ENCODE measurements around the gene PSG7.
"Not testable (repeated sequence)": the region's sequence is repeated elsewhere in the genome, so short reads cannot be mapped to it uniquely, and the experiment has no call there.

PSG7 gene

DNA sequence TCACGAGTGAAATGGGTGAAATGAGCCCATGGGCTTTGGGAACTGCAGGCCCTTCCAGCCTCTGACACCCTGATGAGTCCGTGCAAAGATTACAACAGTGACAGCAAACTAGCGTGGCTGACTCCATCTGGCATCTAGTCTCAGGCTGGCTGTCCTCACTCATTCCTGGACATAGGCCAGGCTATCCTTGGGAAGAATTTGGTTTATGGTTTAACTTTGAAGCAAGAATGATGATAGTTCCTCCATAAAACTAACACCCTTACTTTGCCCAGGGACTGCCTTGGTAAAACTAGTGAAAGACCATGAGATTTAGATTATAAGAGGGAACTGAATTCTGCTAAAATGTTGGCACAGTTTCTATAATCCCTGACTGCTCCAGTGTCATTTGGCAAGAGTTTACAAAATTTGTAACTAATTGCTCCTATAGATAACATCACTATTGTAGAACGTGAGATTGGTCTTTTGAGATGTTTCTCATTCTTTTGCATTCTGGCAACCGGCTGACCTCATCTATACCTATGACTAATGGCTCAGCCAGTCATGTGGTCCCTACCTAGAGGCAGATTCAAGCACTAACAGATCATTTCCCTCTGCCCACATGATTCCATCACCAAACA, 4.4 kb downstream of the PSG7 start:
- not testable (repeated sequence) for H3K9me3 ChIP-seq (ENCODE audit: control insufficient read depth, low read depth, low read length); H3K27ac ChIP-seq (ENCODE audit: low read length); H3K9ac ChIP-seq (ENCODE audit: low read length); H3K27me3 ChIP-seq (ENCODE audit: control insufficient read depth, insufficient read depth, low read length); H3K4me1 ChIP-seq (ENCODE audit: control insufficient read depth, low read depth, low read length); H3K36me3 ChIP-seq (ENCODE audit: control insufficient read depth, low read depth, low read length); H3K4me3 ChIP-seq (ENCODE audit: low read length)

DNA sequence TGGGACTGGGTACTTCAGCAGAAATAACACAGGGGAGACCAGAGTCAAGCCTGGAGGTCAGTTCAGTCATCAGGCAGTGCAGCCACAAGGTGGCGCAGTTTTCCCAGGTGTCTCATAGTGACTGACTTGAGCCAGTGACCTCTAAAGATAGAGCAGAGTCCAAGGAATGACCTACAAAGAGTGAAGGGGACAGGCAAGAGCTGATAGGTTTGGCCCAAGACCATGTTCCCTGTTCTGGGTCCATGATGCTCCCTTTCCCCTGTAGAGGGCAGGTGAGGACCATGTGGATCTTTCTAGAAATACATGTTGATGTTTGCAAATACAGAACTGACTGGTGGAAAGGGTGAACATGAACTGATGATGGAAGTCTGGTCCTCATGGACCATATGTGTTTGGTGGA, 6.8 kb downstream of the PSG7 start:
- H3K27me3 ChIP-seq (ENCODE audit: control insufficient read depth, insufficient read depth, low read length); H3K4me3 ChIP-seq (ENCODE audit: low read length); H3K9ac ChIP-seq (ENCODE audit: low read length); H3K36me3 ChIP-seq (ENCODE audit: control insufficient read depth, low read depth, low read length); H3K4me1 ChIP-seq (ENCODE audit: control insufficient read depth, low read depth, low read length); H3K9me3 ChIP-seq (ENCODE audit: control insufficient read depth, low read depth, low read length); H3K27ac ChIP-seq (ENCODE audit: low read length): not testable (repeated sequence)

DNA sequence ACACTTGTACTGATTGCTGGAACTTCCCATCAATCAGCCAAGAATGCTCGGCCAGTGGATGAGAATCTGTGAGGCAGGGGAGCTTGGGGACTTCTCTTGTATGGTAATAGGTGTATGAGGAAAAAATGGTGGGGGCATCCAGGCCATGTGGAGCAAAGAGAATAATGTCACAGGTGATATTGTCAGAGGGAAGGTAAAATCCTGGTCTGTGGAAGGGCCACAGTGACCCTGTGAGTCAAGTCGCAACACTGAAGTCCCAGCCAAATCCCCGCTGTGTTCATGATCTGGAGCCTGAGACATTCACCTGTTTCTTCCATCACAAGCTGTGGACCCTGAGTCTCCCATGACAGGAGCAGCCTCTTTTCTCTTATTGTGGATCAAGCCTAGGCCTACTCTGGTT, 8.1 kb downstream of the PSG7 start:
- H3K36me3 ChIP-seq (ENCODE audit: control insufficient read depth, low read depth, low read length), result no peaks in the 10 kb centered on the region
- no peak overlapping the region for H3K4me3 ChIP-seq (ENCODE audit: low read length)
- no peak overlapping the region for H3K27ac ChIP-seq (ENCODE audit: low read length)
- H3K9me3 ChIP-seq (ENCODE audit: control insufficient read depth, low read depth, low read length), result no peaks in the 10 kb centered on the region
- no peaks in the 10 kb centered on the region for H3K27me3 ChIP-seq (ENCODE audit: control insufficient read depth, insufficient read depth, low read length)
- no peaks in the 10 kb centered on the region for H3K4me1 ChIP-seq (ENCODE audit: control insufficient read depth, low read depth, low read length)
- H3K9ac ChIP-seq (ENCODE audit: low read length), result no peak overlapping the region

DNA sequence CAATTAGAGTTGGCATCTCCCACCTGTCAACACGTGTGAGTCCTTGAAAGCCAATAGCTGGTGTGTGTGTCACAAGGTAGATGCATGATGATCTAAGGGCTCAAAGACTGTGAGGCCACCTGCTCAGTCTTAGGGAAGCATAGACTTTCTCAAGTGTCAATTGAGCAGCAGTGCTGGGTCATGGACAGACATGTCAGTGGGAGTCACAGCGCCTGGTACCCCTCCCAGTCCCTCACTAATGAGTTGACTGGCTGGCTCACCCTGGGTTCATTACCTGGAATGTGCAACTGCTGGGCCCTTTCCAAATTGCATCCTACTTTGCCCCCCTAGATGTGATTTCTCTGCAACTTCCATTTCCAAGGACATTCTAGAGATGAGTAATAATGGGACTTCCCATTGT, 10.2 kb downstream of the PSG7 start:
- H3K27ac ChIP-seq (ENCODE audit: low read length), result no peak overlapping the region
- no peaks in the 10 kb centered on the region for H3K4me1 ChIP-seq (ENCODE audit: control insufficient read depth, low read depth, low read length)
- H3K27me3 ChIP-seq (ENCODE audit: control insufficient read depth, insufficient read depth, low read length), result no peaks in the 10 kb centered on the region
- H3K4me3 ChIP-seq (ENCODE audit: low read length), result no peak overlapping the region
- H3K9me3 ChIP-seq (ENCODE audit: control insufficient read depth, low read depth, low read length), result no peaks in the 10 kb centered on the region
- H3K36me3 ChIP-seq (ENCODE audit: control insufficient read depth, low read depth, low read length), result no peaks in the 10 kb centered on the region
- H3K9ac ChIP-seq (ENCODE audit: low read length), result no peak overlapping the region

DNA sequence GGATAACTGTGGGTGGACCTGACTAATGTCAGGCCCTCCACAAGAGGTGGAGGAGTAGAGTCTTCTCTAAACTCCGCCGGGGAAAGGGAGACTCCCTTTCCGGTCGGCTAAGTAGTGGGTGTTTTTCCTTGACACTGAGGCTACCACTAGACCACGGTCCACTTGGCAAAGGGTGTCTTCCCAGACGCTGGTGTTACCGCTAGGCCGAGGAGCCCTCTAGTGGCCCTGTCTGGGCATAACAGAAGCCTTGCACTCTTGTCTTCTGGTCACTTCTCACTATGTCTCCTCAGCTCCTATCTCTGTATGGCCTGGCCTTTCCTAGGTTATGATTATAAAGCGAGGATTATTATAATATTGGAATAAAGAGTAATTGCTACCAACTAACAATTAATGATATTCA, 13.9 kb downstream of the PSG7 start:
- H3K4me3 ChIP-seq (ENCODE audit: low read length); H3K27me3 ChIP-seq (ENCODE audit: control insufficient read depth, insufficient read depth, low read length); H3K9me3 ChIP-seq (ENCODE audit: control insufficient read depth, low read depth, low read length); H3K4me1 ChIP-seq (ENCODE audit: control insufficient read depth, low read depth, low read length); H3K27ac ChIP-seq (ENCODE audit: low read length); H3K36me3 ChIP-seq (ENCODE audit: control insufficient read depth, low read depth, low read length); H3K9ac ChIP-seq (ENCODE audit: low read length): not testable (repeated sequence)

DNA sequence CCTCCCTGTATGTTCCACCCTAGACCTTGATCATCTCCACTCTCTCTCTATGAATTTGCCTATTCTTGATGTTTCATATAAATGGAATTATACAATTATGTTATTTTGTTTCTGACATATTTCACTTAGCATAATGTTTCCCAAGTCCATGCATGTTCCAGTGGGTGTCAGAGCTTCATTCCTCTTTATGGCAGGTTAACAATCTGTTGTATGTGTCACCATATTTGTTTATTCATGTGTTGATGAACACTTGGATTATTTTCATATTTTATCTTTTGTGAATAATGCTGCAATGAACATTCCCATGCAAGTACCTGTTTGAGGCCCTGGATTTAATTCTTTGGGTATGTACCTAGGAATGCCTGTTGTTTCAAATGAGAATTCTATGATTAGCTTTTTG, 16.0 kb downstream of the PSG7 start:
- not testable (repeated sequence) for H3K9ac ChIP-seq (ENCODE audit: low read length); H3K27me3 ChIP-seq (ENCODE audit: control insufficient read depth, insufficient read depth, low read length); H3K36me3 ChIP-seq (ENCODE audit: control insufficient read depth, low read depth, low read length); H3K9me3 ChIP-seq (ENCODE audit: control insufficient read depth, low read depth, low read length); H3K27ac ChIP-seq (ENCODE audit: low read length); H3K4me1 ChIP-seq (ENCODE audit: control insufficient read depth, low read depth, low read length); H3K4me3 ChIP-seq (ENCODE audit: low read length)

DNA sequence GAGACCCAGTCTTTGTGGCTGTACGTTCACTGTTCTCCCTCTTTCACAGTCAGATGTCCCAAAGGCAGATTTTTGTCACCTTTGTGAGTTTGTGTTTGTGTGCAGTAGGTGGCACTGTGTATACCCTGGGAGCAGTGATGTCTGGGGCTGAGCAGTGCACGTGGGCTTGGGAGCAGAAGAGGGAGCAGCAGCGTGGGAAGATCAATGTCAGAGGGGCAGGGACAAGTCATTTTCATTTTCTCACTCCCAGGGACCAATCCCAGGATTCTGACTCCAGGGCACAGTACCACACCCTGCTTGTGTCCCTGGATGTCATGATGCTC, 17.3 kb downstream of the PSG7 start:
- Histone ChIP-seq H3K4me1 (ENCODE audit: control insufficient read depth, low read depth, low read length) (no peaks in the 10 kb centered on the region), H3K36me3 (ENCODE audit: control insufficient read depth, low read depth, low read length) (no peaks in the 10 kb centered on the region), H3K9ac (ENCODE audit: low read length) (no peak overlapping the region), H3K27ac (ENCODE audit: low read length) (no peak overlapping the region), H3K9me3 (ENCODE audit: control insufficient read depth, low read depth, low read length) (no peaks in the 10 kb centered on the region), H3K27me3 (ENCODE audit: control insufficient read depth, insufficient read depth, low read length) (no peaks in the 10 kb centered on the region), H3K4me3 (ENCODE audit: low read length) (no peak overlapping the region)

DNA sequence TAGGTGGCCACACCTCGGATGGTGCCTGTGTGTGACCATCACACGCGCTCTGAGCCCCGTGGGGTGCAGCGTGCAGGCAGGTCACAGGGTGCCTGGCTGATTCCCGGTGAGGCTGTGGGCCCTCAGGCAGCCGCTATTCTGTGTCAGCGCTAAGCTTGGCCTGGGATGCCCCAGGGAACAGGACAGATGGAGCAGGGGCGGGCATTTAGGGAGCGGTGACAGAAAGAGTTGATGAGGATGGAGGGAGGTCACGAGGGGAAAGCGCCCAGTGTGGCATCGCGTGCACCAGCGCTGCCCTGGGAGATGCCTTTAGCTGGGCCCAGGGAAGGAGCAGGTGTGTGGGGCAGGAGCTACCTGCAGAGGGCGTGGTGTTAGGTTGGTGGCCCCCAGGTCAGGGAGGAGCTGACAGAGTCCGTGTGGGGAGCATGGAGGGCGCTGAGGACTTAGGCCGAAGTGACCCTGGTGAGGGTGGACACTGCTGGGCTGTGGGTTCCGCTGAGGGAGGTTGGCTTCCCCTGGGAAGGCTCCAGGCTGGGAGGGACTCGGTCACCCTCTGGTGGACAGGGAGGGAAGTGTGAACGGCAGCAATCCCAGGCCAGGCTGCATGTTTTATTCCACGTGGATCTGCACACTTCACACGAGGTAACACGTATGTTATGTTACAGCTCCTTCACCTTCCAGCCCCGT, 17.8 kb downstream of the PSG7 start:
- H3K27ac ChIP-seq (ENCODE audit: low read length); H3K27me3 ChIP-seq (ENCODE audit: control insufficient read depth, insufficient read depth, low read length); H3K9ac ChIP-seq (ENCODE audit: low read length); H3K36me3 ChIP-seq (ENCODE audit: control insufficient read depth, low read depth, low read length); H3K4me3 ChIP-seq (ENCODE audit: low read length); H3K9me3 ChIP-seq (ENCODE audit: control insufficient read depth, low read depth, low read length); H3K4me1 ChIP-seq (ENCODE audit: control insufficient read depth, low read depth, low read length): not testable (repeated sequence)

DNA sequence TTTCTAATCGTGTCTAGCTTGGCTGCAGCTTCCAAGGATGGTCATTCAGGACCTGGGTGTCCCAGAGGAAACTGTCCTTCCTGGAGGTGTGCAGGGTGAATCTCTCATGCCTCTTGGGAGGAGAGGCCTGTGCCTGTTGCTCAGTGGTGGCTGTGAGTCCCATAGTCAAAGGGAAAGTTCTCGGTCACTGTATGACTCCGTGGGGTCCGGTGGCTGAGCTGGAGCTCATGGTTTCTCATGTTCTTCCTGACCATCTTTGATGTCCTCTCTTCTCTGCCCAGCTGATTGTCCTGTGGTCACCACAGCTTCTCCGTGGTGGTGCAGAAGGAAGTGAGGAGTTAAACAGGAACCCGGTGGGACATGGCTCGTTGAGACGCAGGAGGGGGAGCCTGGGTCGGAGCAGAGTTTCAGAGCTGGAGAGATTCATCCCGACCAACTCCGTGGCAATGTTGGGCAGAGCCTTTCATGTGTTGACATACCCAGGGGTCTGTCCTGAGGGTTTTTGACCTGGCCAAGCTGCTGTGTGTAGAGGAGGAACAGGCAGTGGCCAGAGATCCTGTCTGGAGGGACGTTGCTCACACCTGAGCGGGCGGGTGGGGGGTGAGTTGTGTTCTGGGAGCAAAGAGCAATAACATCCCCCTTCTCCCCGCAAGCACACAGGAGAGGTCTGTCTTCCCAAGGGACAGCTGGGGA, 18.5 kb downstream of the PSG7 start:
- H3K9me3 ChIP-seq (ENCODE audit: control insufficient read depth, low read depth, low read length); H3K4me1 ChIP-seq (ENCODE audit: control insufficient read depth, low read depth, low read length); H3K27me3 ChIP-seq (ENCODE audit: control insufficient read depth, insufficient read depth, low read length); H3K36me3 ChIP-seq (ENCODE audit: control insufficient read depth, low read depth, low read length); H3K27ac ChIP-seq (ENCODE audit: low read length); H3K9ac ChIP-seq (ENCODE audit: low read length); H3K4me3 ChIP-seq (ENCODE audit: low read length): not testable (repeated sequence)

DNA sequence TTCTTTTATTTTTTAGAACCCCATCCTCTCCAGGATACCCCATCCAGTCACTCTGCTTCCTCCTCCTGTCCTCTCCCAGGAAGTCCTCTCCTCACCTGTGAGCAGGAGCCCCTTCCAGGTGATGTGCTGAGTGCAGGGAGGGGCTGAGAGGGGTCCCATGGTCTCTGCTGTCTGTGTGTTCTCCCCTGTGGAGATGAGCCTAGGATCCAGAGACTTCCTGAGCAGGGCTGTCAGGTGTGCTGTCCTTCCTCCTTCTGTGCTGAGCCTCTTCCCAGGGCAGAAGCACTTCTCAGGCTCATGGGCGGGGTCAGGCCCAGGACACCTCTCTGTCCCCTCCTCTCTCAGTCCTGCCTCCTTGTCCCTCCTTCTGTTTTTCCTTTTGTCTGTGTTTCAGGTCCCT, 19.4 kb downstream of the PSG7 start, which contains the start of gene PSG6:
Gene PSG6, minus strand, starts transcription at position 261 of the 400 bp plus-strand sequence. Its CDS starts 102 bp downstream, at position 159.
- not testable (repeated sequence) for H3K4me3 ChIP-seq (ENCODE audit: low read length); H3K36me3 ChIP-seq (ENCODE audit: control insufficient read depth, low read depth, low read length); H3K9ac ChIP-seq (ENCODE audit: low read length); H3K27me3 ChIP-seq (ENCODE audit: control insufficient read depth, insufficient read depth, low read length); H3K4me1 ChIP-seq (ENCODE audit: control insufficient read depth, low read depth, low read length); H3K27ac ChIP-seq (ENCODE audit: low read length); H3K9me3 ChIP-seq (ENCODE audit: control insufficient read depth, low read depth, low read length)

DNA sequence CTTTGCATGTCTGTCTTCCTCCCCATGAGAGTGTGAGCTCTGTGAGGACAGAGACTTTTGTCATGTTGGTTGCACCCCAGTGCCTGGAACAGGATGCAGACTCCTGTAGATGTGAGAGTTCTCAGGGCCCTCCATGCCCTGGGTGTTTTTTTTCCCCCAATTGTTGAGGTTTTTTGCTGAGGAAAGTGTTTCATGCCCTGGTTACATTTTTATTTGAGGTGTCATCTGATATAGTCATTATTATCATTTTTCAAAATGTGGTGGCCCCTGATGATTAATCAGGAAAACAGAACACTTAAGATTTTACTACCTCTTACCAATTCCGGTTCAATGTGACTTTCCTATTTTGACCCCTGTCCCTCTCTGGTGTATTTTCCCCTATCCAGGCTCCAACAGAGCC, 20.1 kb downstream of the PSG7 start:
- not testable (repeated sequence) for H3K4me1 ChIP-seq (ENCODE audit: control insufficient read depth, low read depth, low read length); H3K9ac ChIP-seq (ENCODE audit: low read length); H3K27me3 ChIP-seq (ENCODE audit: control insufficient read depth, insufficient read depth, low read length); H3K27ac ChIP-seq (ENCODE audit: low read length); H3K4me3 ChIP-seq (ENCODE audit: low read length); H3K9me3 ChIP-seq (ENCODE audit: control insufficient read depth, low read depth, low read length); H3K36me3 ChIP-seq (ENCODE audit: control insufficient read depth, low read depth, low read length)

DNA sequence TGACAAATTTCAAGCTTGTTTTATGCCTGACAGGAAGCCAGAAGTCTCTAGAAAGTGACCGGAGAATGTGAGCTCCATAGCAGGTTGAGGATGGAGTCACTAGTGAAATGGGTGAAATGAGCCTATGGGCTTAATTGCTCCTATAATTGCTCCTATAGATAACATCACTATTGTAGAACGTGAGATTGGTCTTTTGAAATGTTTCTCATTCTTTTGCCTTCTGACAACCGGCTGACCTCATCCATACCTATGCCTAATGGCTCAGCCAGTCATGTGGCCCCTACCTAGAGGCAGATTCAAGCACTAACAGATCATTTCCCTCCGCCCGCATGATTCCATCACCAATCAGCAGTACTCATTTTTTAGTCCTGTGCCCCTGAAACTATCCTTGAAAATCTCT, 23.5 kb downstream of the PSG7 start:
- not testable (repeated sequence) for H3K4me3 ChIP-seq (ENCODE audit: low read length); H3K36me3 ChIP-seq (ENCODE audit: control insufficient read depth, low read depth, low read length); H3K4me1 ChIP-seq (ENCODE audit: control insufficient read depth, low read depth, low read length); H3K27me3 ChIP-seq (ENCODE audit: control insufficient read depth, insufficient read depth, low read length); H3K9ac ChIP-seq (ENCODE audit: low read length); H3K27ac ChIP-seq (ENCODE audit: low read length); H3K9me3 ChIP-seq (ENCODE audit: control insufficient read depth, low read depth, low read length)
